Adrenal gland (tissue), 12 donors: ENCODE results near the gene SYNPO2. TPM values are rescaled to one million over a fixed set of nuclear protein-coding genes. Genes with fewer than 3 reads are reported as not detected.
A peak's percentile ranks its signal among the peaks of the same experiment; 100 is the strongest.

Experiments
- DNase-seq, 7 donors: peaks; one replicate each; pipeline ENCODE4 v3.0.0-alpha.2; 2019 to 2020
- H3K27ac ChIP-seq, 5 donors: fragments of 200-600 bp; sonication (generic) in 4 of 5; 1 replicate in 3 of 5; 2 replicates in 2 of 5; pipeline versions ENCODE4 v1.5.1 to v1.8.0; 2016 to 2020; ENCODE audit warnings: mild to moderate bottlenecking in 1 of 5
- H3K27me3 ChIP-seq: fragments of 200-600 bp; 2 replicates; pipeline ENCODE4 v1.8.0; 2021
- H3K36me3 ChIP-seq, 2 donors: fragments of 200-600 bp; replicated peaks in 1 of 2; 1 replicate in 1 of 2; 2 replicates in 1 of 2; pipeline versions ENCODE4 v1.5.1 to v1.8.0; 2018 to 2022
- H3K4me1 ChIP-seq, 2 donors: fragments of 200-600 bp; replicated peaks in 1 of 2; 1 replicate in 1 of 2; 2 replicates in 1 of 2; pipeline versions ENCODE4 v1.5.1 to v1.8.0; 2018 to 2021
- H3K4me3 ChIP-seq, 4 donors: fragments of 200-600 bp; sonication (generic) in 3 of 4; one replicate each; pipeline ENCODE4 v1.5.1; 2016 to 2018
- H3K9me3 ChIP-seq, 3 donors: fragments of 200-600 bp; sonication (generic) in 1 of 3; replicated peaks in 1 of 3; 1 replicate in 2 of 3; 2 replicates in 1 of 3; pipeline versions ENCODE4 v1.5.1 to v1.8.0; 2016 to 2021
- CTCF ChIP-seq, 6 experiments: fragments of 450-650 bp in 4 of 6; fragments of 200-600 bp in 2 of 6; sonication (generic) in 1 of 6; IDR thresholded peaks; 1 replicate in 5 of 6; 2 replicates in 1 of 6; pipeline versions ENCODE4 v1.5.1 to v1.8.0; 2016 to 2021; ENCODE audit warnings: antibody characterized with exemption in 6 of 6, mild to moderate bottlenecking in 2 of 6, moderate library complexity in 1 of 6
- POLR2A ChIP-seq, 2 donors: fragments of 450-650 bp; IDR thresholded peaks; one replicate each; pipeline ENCODE4 v1.6.1; 2017; ENCODE audit warnings: antibody characterized with exemption in 2 of 2, mild to moderate bottlenecking in 2 of 2, moderate library complexity in 1 of 2
- WGBS, 4 donors: extraction: QIAGEN DNeasy Blood & Tissue Kit in 2 of 4; methylation state at CpG; one replicate each; pipeline versions ENCODE4 v1.1.5 to v1.1.7; 2013 to 2017; 5-methylcytosine and 5-hydroxymethylcytosine counted together
- intact Hi-C, 2 donors: fragments of 100-400 bp; cut with DNase I; formaldehyde crosslinking; loops; one replicate each; pipeline versions ENCODE4 v1.14.1 to v1.15.0; 2022 to 2023
- polyA plus RNA-seq, 3 donors: library from polyadenylated mRNA; stranded (reverse); fragments of 200-250 nt in 2 of 3; fragments of 350-450 nt in 1 of 3; fragmentation: Illumina TruSeq in 1 of 3; extraction: RNeasy Lipid Tissue Mini Kit (QIAGEN cat#74804) in 1 of 3; gene quantifications; one replicate each; pipeline ENCODE4 v1.2.3, GENCODE V29; 2013 to 2014
- total RNA-seq, 9 donors: library from RNA; depleted of rRNA in 4 of 9; stranded (reverse); fragments of >200 nt in 4 of 9; fragments of 120-200 nt in 1 of 9; fragmentation: NEBNext Ultra II Directional in 1 of 9; extraction: Animal tissue kit (Norgen Biotek cat#: 25700) in 1 of 9; gene quantifications; one replicate each; pipeline versions ENCODE4 v1.1.0 to v1.2.4, GENCODE V29; 2013 to 2023
- donor health status: healthy with polysubstance abuse.
- donor health status: Bipolar disorder and iron deficiency.
- donor health status: DM: yes; HTN: yes; CAD: no.
- donor health status: DM: no; HTN: no; CAD: no.
- donor health status: DM: no; HTN: no; CAD: no.
- donor health status: DM: yes; HTN: yes; CAD: no.

The SYNPO2 gene
- total and polyA plus RNA-seq, 12 donors = 4.5 to 49.0 (median 18.4) TPM

- WGBS, 4 donors = 81 to 90% (median 83%) methylated on average over 10 to 12 of the region's 12 CpGs
- Histone ChIP-seq H3K4me1 (no peaks in the 10 kb centered on the region), H3K27ac (no peak overlapping the region), H3K36me3 (no peaks in the 10 kb centered on the region), H3K9me3 (no peaks in the 10 kb centered on the region), H3K27me3 (no peaks in the 10 kb centered on the region), H3K4me3 (no peak overlapping the region)
- no peak for DNase-seq
- TF ChIP-seq CTCF (IDR thresholded peaks at IDR 0.05) = no peak
- no peak for TF ChIP-seq POLR2A (IDR thresholded peaks at IDR 0.05)
- intact Hi-C loops = loop anchor here in 1 of 2 donors (10.0 kb wide), 1 partner anchor 107 kb away; no protein-coding TSS in a partner anchor
These were observed 7.0 kb upstream of the SYNPO2 start for GRCh38 chr4:118881512-118882146.

- DNase-seq = no peak
- intact Hi-C loops = loop anchor here in 1 of 2 donors (10.0 kb wide), 1 partner anchor 109 kb away; no protein-coding TSS in a partner anchor
- 45 to 66% (median 57%) methylated on average over 1 of the region's 1 CpG for WGBS, 4 donors
- Histone ChIP-seq H3K4me1 (peaks cover 6 to 7% of the 10 kb centered on the region in 2 donors), H3K27ac (no peak overlapping the region), H3K36me3 (no peaks in the 10 kb centered on the region), H3K9me3 (no peaks in the 10 kb centered on the region), H3K27me3 (no peaks in the 10 kb centered on the region), H3K4me3 (no peak overlapping the region)
- no peak for TF ChIP-seq POLR2A (IDR thresholded peaks at IDR 0.05)
These were observed 4.8 kb upstream of the SYNPO2 start for GRCh38 chr4:118883861-118884260.

- intact Hi-C loops = loop anchor here in 1 of 2 donors (10.0 kb wide), 1 partner anchor 110 kb away; no protein-coding TSS in a partner anchor
- no peak for DNase-seq
- WGBS, 4 donors = 82 to 93% (median 88%) methylated on average over 3 of the region's 3 CpGs
- no peaks in the 10 kb centered on the region for H3K27me3 ChIP-seq
- peaks cover 8% of the 10 kb centered on the region in 2 donors for H3K4me1 ChIP-seq
- no peak overlapping the region for H3K27ac ChIP-seq
- no peak overlapping the region for H3K4me3 ChIP-seq
- no peaks in the 10 kb centered on the region for H3K36me3 ChIP-seq
- H3K9me3 ChIP-seq = no peaks in the 10 kb centered on the region
- TF ChIP-seq POLR2A (IDR thresholded peaks at IDR 0.05) (no peak), CTCF (IDR thresholded peaks at IDR 0.05) (no peak)
These were observed 3.9 kb upstream of the SYNPO2 start for GRCh38 chr4:118884716-118885115.

GRCh38 chr4:118889312-118889691, 648 bp downstream of the SYNPO2 start:
- Histone ChIP-seq H3K27ac (peak overlapping the region in 2 of 5 donors; percentile 52 to 70), H3K4me3 (peak overlapping the region in 1 of 4 donors; percentile 59), H3K9me3 (no peaks in the 10 kb centered on the region), H3K27me3 (no peaks in the 10 kb centered on the region), H3K36me3 (no peaks in the 10 kb centered on the region), H3K4me1 (peaks cover 8% of the 10 kb centered on the region in 2 donors)
- no peak for DNase-seq
- no peak for TF ChIP-seq POLR2A (IDR thresholded peaks at IDR 0.05)
- intact Hi-C loops = loop anchor here in 1 of 2 donors (10.0 kb wide), 1 partner anchor 115 kb away; no protein-coding TSS in a partner anchor
- 49 to 53% (median 51%) methylated on average over 4 of the region's 4 CpGs for WGBS, 4 donors

GRCh38 chr4:118894034-118894433, 5.4 kb downstream of the SYNPO2 start:
- 79 to 85% (median 83%) methylated on average over 3 of the region's 3 CpGs for whole genome bisulfite sequencing, 4 donors
- intact Hi-C loops = no loop called here
- Histone ChIP-seq H3K9me3 (no peaks in the 10 kb centered on the region), H3K4me3 (no peak overlapping the region), H3K27ac (no peak overlapping the region), H3K4me1 (no peaks in the 10 kb centered on the region), H3K36me3 (no peaks in the 10 kb centered on the region), H3K27me3 (no peaks in the 10 kb centered on the region)
- no peak for TF ChIP-seq POLR2A (IDR thresholded peaks at IDR 0.05)
- DNase-seq = no peak
